ENCODE results near the gene MRPS2. TPM values are rescaled to one million over a fixed set of nuclear protein-coding genes. Genes with fewer than 3 reads are reported as not detected.

Gene MRPS2
- total and polyA plus RNA-seq, 11 donors: 34.1 to 95.2 (median 48.7) TPM

DNA sequence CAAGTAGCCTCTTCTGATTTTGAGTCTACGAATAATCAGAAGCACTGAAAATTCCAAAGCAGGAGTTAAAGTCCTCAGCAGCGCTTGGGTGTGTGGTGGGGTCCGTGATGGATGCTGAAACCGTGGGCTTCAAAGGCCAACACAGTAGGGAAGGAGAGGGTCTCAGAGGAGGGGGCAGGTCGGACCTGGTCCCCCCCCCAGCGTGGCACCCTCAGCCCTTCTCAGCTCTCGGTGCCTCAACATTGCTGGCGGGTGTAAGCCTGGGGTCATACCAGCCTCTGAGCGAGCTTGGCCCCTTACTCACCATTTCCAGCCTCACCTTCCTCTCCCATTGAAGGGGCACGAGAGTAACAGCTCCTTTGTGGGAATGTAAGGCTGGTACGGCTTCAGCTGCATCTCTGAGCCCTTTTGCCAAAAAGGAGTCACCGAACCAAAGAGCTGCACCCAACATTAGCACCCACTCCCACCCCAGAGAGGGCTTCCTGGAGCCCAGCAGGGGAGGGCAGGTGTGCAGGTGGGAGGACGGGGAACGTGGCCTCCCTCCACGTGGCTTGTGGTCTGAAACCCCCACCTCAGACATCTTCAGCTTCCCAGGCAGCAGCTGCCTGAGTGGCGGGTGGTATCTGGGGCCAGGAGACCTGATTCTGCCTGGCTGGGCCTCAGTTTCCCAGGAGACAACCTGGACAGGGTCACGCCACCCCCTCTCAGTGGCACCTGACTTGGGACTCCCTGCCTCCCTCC, 14.0 kb downstream of the MRPS2 start:
- H3K36me3 ChIP-seq: no peaks in the 10 kb centered on the region
- no peak overlapping the region for H3K4me3 ChIP-seq
- TF ChIP-seq, protein P1, sequence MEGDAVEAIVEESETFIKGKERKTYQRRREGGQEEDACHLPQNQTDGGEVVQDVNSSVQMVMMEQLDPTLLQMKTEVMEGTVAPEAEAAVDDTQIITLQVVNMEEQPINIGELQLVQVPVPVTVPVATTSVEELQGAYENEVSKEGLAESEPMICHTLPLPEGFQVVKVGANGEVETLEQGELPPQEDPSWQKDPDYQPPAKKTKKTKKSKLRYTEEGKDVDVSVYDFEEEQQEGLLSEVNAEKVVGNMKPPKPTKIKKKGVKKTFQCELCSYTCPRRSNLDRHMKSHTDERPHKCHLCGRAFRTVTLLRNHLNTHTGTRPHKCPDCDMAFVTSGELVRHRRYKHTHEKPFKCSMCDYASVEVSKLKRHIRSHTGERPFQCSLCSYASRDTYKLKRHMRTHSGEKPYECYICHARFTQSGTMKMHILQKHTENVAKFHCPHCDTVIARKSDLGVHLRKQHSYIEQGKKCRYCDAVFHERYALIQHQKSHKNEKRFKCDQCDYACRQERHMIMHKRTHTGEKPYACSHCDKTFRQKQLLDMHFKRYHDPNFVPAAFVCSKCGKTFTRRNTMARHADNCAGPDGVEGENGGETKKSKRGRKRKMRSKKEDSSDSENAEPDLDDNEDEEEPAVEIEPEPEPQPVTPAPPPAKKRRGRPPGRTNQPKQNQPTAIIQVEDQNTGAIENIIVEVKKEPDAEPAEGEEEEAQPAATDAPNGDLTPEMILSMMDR (IDR thresholded peaks at IDR 0.05): no peak
- no peak for TF ChIP-seq POLR2A (IDR thresholded peaks at IDR 0.05)
- H3K27ac ChIP-seq: no peak overlapping the region
- no peaks in the 10 kb centered on the region for H3K4me1 ChIP-seq
- 78 to 88% (median 83%) methylated on average over 13 to 17 of the region's 17 CpGs for WGBS, 4 donors
- DNase-seq (peak in 2 of 5 donors; percentile 5 to 26), ATAC-seq (no peak)
- intact Hi-C loops (cut with DNase I): no loop called here
- H3K27me3 ChIP-seq: no peaks in the 10 kb centered on the region
- peaks cover 0 to 10% (median 3%) of the 10 kb centered on the region in 12 donors for H3K9me3 ChIP-seq

DNA sequence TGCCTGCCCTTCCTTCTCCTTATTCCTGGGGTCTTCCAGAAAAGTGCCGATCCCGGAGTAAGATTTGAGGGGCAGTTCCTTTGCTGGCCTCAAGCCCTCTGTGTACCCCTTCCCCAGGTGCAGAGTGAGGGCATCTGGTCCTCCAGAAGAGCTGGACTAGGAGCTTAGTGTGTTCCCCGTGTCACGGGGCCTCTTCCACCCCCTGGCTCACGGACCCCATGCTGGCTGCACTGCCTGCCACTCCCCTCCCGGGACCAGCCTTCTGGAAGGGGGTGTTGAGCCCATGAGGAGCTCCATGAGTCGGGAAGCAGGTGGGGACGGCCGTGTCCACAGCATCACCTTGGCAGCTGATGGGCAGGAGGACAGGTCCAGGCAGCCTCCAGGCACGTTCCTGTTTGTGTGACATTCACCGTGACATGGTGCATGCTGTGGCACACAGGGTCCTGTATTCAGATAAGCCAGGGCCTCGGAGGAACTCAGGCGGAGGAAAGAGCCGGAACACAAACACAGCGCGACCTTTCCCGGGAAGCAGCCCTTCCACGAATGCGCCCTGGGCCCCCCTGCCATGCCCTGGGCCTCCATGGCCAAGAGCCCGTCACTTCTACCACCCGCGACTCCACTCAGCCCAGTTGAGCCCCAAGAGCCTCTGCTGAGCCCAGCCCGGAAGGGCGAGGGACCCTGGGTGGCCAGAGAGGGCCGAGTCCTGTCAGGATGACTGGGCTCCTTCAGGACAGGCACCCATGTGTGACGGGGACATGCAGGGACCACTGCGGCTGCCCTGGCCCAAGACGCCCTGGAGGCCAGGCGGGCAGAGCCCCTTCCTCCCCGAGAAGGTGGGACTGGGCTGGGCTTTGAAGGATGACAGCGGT, 14.8 kb downstream of the MRPS2 start:
- Histone ChIP-seq H3K27me3 (no peaks in the 10 kb centered on the region), H3K27ac (no peak overlapping the region), H3K36me3 (no peaks in the 10 kb centered on the region), H3K4me1 (no peaks in the 10 kb centered on the region), H3K9me3 (peaks cover 0 to 2% (median 0%) of the 10 kb centered on the region in 12 donors), H3K4me3 (no peak overlapping the region)
- WGBS, 4 donors: 81 to 91% (median 85%) methylated on average over 30 to 31 of the region's 31 CpGs
- TF ChIP-seq, protein P1 (IDR thresholded peaks at IDR 0.05): no peak
- no peak for TF ChIP-seq POLR2A (IDR thresholded peaks at IDR 0.05)
- no peak for ATAC-seq
- DNase-seq: peak in 2 of 5 donors; percentile 14 to 47
- intact Hi-C loops (cut with DNase I): no loop called here

DNA sequence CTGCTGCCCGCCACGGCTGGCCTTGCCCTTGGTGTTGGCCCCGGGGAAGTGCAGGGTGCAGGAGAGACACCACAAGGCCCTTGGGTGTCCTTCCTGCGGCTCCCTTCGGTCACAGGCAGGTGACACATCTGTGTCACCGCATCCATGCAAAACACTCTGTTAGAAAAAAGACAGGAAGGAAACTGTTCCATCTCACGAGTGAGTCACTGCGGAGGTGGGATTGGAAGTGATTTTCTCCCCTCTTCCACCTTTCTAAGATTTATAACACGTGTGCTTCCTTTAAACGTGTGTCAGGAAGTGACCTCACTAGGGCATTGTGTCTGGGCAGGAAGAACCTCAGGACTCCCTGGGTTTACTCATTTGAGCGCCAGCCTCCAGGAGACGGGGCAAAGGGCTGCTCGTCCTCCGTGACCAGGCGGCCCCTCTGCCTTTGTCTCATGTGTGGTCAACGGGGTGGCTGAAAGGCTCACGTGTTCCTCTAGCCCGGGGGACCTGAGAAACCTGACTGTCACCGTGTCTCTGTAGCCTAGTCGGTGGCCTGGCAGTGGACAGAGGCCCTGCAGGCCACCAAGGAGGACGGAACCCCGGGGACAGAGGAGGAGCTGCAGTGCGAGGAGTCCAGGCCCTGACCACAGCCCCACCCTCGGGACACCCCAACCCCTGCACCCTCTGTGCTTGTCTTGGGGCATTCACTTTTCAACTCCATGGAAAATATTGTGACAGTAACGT, 15.8 kb downstream of the MRPS2 start:
- 63 to 68% (median 65%) methylated on average over 19 to 25 of the region's 25 CpGs for WGBS, 4 donors
- ATAC-seq (peak in 1 of 4 donors; percentile 79), DNase-seq (peak in 2 of 5 donors; percentile 17 to 45)
- intact Hi-C loops (cut with DNase I): no loop called here
- H3K27me3 ChIP-seq: peaks cover 0 to 4% (median 0%) of the 10 kb centered on the region in 9 donors
- no peak overlapping the region for H3K4me3 ChIP-seq
- no peak for TF ChIP-seq POLR2A (IDR thresholded peaks at IDR 0.05)
- TF ChIP-seq, protein P1 (IDR thresholded peaks at IDR 0.05): no peak
- H3K27ac ChIP-seq: no peak overlapping the region
- H3K4me1 ChIP-seq: no peaks in the 10 kb centered on the region
- no peaks in the 10 kb centered on the region for H3K36me3 ChIP-seq
- no peaks in the 10 kb centered on the region for H3K9me3 ChIP-seq

Data from heart left ventricle (tissue), 16 donors.